IMR-90 (cell line): Measurements from ENCODE around the gene C16orf82. TPM values are rescaled to one million over a fixed set of nuclear protein-coding genes. Genes with fewer than 3 reads are reported as not detected.

Experiments
- ATAC-seq: fragments of 200-7000 bp; cut with Tn5 transposase; 2 replicates; pipeline ENCODE4 v1.9.1; 2020; ENCODE audit warnings: low read depth, mild to moderate bottlenecking, moderate library complexity
- Bru-seq: library from RNA; stranded (reverse); fragments of 400-500 nt; gene quantifications from one replicate; lab custom pipeline; 2021; lab: Mats Ljungman, UMichigan
- BruChase-seq, 2 experiments: library from RNA; stranded (reverse); fragments of 400-500 nt; gene quantifications; one replicate each; lab custom pipeline; 2021; lab: Mats Ljungman, UMichigan
- BruUV-seq: library from RNA; stranded (reverse); fragments of 400-500 nt; replicated peaks from 2 replicates; lab custom pipeline; 2021; lab: Mats Ljungman, UMichigan
- CTCF ChIA-PET: fragments of 300-600 bp; formaldehyde crosslinking; extraction: SDS; loops from one replicate; lab custom pipeline; 2021; ENCODE audit warnings: antibody characterized with exemption; lab: Yijun Ruan, JAX
- POLR2A ChIA-PET: fragments of 300-600 bp; sonication (Branson Sonifier 250); formaldehyde crosslinking; loops from one replicate; lab custom pipeline; 2022; ENCODE audit warnings: antibody characterized with exemption; ENCODE audit not compliant: unreplicated experiment; lab: Charles Lee
- DNase-seq: peaks from one replicate; pipeline ENCODE4 v3.0.0; 2013
- H2AFZ ChIP-seq: replicated peaks from 2 replicates; pipeline ENCODE3; 2013; ENCODE audit warnings: low read length, mild to moderate bottlenecking; ENCODE audit not compliant: poor library complexity
- H2AK5ac ChIP-seq: 2 replicates; pipeline ENCODE4 v1.6.1; 2013; ENCODE audit warnings: low read depth, low read length, inconsistent platforms
- H2AK9ac ChIP-seq: replicated peaks from 2 replicates; pipeline ENCODE3; 2013; ENCODE audit warnings: mild to moderate bottlenecking, low read depth, low read length, moderate library complexity; ENCODE audit not compliant: poor library complexity
- H2BK120ac ChIP-seq: 2 replicates; pipeline ENCODE4 v1.6.1; 2013; ENCODE audit warnings: low read depth, low read length, inconsistent platforms
- H2BK15ac ChIP-seq: 3 replicates; pipeline ENCODE4 v1.6.1; 2013; ENCODE audit warnings: low read depth, low read length, inconsistent platforms
- H2BK20ac ChIP-seq: 2 replicates; pipeline ENCODE4 v1.6.1; 2013; ENCODE audit warnings: low read depth, mild to moderate bottlenecking, inconsistent platforms, low read length, moderate library complexity
- H2BK5ac ChIP-seq: 2 replicates; pipeline ENCODE4 v1.6.1; 2013; ENCODE audit warnings: mild to moderate bottlenecking, low read depth, low read length, inconsistent platforms; ENCODE audit not compliant: poor library complexity, severe bottlenecking
- H3K14ac ChIP-seq: replicated peaks from 2 replicates; pipeline ENCODE4 v1.6.1; 2013; ENCODE audit warnings: low read depth, low read length, inconsistent platforms
- H3K18ac ChIP-seq: 2 replicates; pipeline ENCODE4 v1.6.1; 2013; ENCODE audit warnings: low read depth, low read length, control low read depth
- H3K23ac ChIP-seq: 2 replicates; pipeline ENCODE4 v1.6.1; 2013; ENCODE audit warnings: low read depth, low read length, inconsistent platforms
- H3K27ac ChIP-seq: 2 replicates; pipeline ENCODE4 v1.5.1; 2013; ENCODE audit warnings: mild to moderate bottlenecking, control low read depth, low read length; ENCODE audit not compliant: insufficient read depth
- H3K27me3 ChIP-seq: 2 replicates; pipeline ENCODE4 v1.6.1; 2013; ENCODE audit warnings: low read length; ENCODE audit not compliant: control insufficient read depth, insufficient read depth
- H3K36me3 ChIP-seq: 2 replicates; pipeline ENCODE4 v1.6.1; 2013; ENCODE audit warnings: low read length, mixed read lengths; ENCODE audit not compliant: control insufficient read depth, insufficient read depth
- H3K4ac ChIP-seq: 2 replicates; pipeline ENCODE4 v1.6.1; 2013; ENCODE audit warnings: low read depth, low read length, inconsistent platforms
- H3K4me1 ChIP-seq: 2 replicates; pipeline ENCODE4 v1.6.1; 2013; ENCODE audit warnings: low read length, mixed read lengths; ENCODE audit not compliant: control insufficient read depth, insufficient read depth
- H3K4me2 ChIP-seq: 2 replicates; pipeline ENCODE4 v1.6.1; 2013; ENCODE audit warnings: low read depth, mild to moderate bottlenecking, control low read depth, low read length, moderate library complexity
- H3K4me3 ChIP-seq: 2 replicates; pipeline ENCODE4 v1.5.1; 2013; ENCODE audit warnings: low read depth, mild to moderate bottlenecking, control low read depth, low read length, moderate library complexity; ENCODE audit not compliant: insufficient read depth
- H3K56ac ChIP-seq: 2 replicates; pipeline ENCODE4 v1.6.1; 2013; ENCODE audit warnings: low read length, inconsistent platforms; ENCODE audit not compliant: insufficient read depth; ENCODE audit errors: extremely low read depth
- H3K79me1 ChIP-seq, 2 experiments: 2 replicates each; pipeline ENCODE4 v1.6.1; 2013; ENCODE audit warnings: low read length in 2 of 2, inconsistent platforms in 1 of 2, low read depth in 1 of 2
- H3K9ac ChIP-seq: 2 replicates; pipeline ENCODE4 v1.6.1; 2013; ENCODE audit warnings: low read depth, low read length, control low read depth
- H3K9me1 ChIP-seq: 2 replicates; pipeline ENCODE4 v1.6.1; 2013; ENCODE audit warnings: low read length, inconsistent platforms; ENCODE audit not compliant: insufficient read depth
- H3K9me3 ChIP-seq: 2 replicates; pipeline ENCODE4 v1.6.1; 2013; ENCODE audit warnings: low read length; ENCODE audit not compliant: control insufficient read depth, insufficient read depth
- H4K20me1 ChIP-seq: 2 replicates; pipeline ENCODE4 v1.6.1; 2013; ENCODE audit warnings: low read length, inconsistent platforms; ENCODE audit not compliant: insufficient read depth
- H4K5ac ChIP-seq: 2 replicates; pipeline ENCODE4 v1.6.1; 2013; ENCODE audit warnings: mild to moderate bottlenecking, low read depth, low read length, control low read depth
- H4K8ac ChIP-seq, 2 experiments: 2 replicates each; pipeline ENCODE4 v1.6.1; 2013; ENCODE audit warnings: low read depth in 2 of 2, low read length in 2 of 2, control low read depth in 1 of 2, inconsistent platforms in 1 of 2
- H4K91ac ChIP-seq: 2 replicates; pipeline ENCODE4 v1.6.1; 2013; ENCODE audit warnings: low read depth, low read length, inconsistent platforms; ENCODE audit not compliant: insufficient read depth
- BHLHE40 ChIP-seq: fragments of 150-350 bp; IDR thresholded peaks from 2 replicates; pipeline ENCODE4 v1.6.1; 2016; ENCODE audit warnings: mild to moderate bottlenecking, low read depth, low read length
- CHD1 ChIP-seq: IDR thresholded peaks from 2 replicates; pipeline ENCODE4 v1.6.1; 2012; ENCODE audit warnings: low read depth, low read length, improper control_type of control experiment
- FOS ChIP-seq: fragments of 150-350 bp; IDR thresholded peaks from 2 replicates; pipeline ENCODE4 v1.6.1; 2016; ENCODE audit warnings: low read depth, low read length
- MAFK ChIP-seq: IDR thresholded peaks from 2 replicates; pipeline ENCODE4 v1.6.1; 2012; ENCODE audit warnings: low read depth, low read length, improper control_type of control experiment
- MAZ ChIP-seq: IDR thresholded peaks from 2 replicates; pipeline ENCODE4 v1.6.1; 2012; ENCODE audit warnings: low read depth, mild to moderate bottlenecking, low read length, improper control_type of control experiment, moderate library complexity, borderline replicate concordance
- MXI1 ChIP-seq: IDR thresholded peaks from 2 replicates; pipeline ENCODE4 v1.6.1; 2012; ENCODE audit warnings: low read depth, mild to moderate bottlenecking, low read length, moderate library complexity, borderline replicate concordance
- NFE2L2 ChIP-seq: fragments of 150-350 bp; IDR thresholded peaks from 2 replicates; pipeline ENCODE4 v1.6.1; 2016; ENCODE audit warnings: low read depth, mild to moderate bottlenecking, low read length
- POLR2A ChIP-seq: IDR thresholded peaks from 2 replicates; pipeline ENCODE4 v1.6.1; 2012; ENCODE audit warnings: mild to moderate bottlenecking, low read depth, low read length
- RAD21 ChIP-seq: IDR thresholded peaks from 2 replicates; pipeline ENCODE4 v1.6.1; 2012; ENCODE audit warnings: low read length, improper control_type of control experiment
- RCOR1 ChIP-seq: IDR thresholded peaks from 2 replicates; pipeline ENCODE4 v1.6.1; 2012; ENCODE audit warnings: mild to moderate bottlenecking, low read length, improper control_type of control experiment; ENCODE audit not compliant: insufficient replicate concordance
- RFX5 ChIP-seq: IDR thresholded peaks from 2 replicates; pipeline ENCODE4 v1.8.0; 2012; ENCODE audit warnings: low read depth, mild to moderate bottlenecking, low read length, moderate library complexity
- SMC3 ChIP-seq: fragments of 150-350 bp; IDR thresholded peaks from 2 replicates; pipeline ENCODE4 v1.6.1; 2016; ENCODE audit warnings: low read depth, mild to moderate bottlenecking, antibody characterized with exemption, low read length, moderate library complexity
- WGBS, 2 experiments: methylation state at CpG; one replicate each; pipeline versions ENCODE4 v1.1.5 to v1.1.7; 2013; ENCODE audit warnings: missing lambda C conversion rate in 2 of 2; ENCODE audit not compliant: insufficient read length in 1 of 2; ENCODE audit errors: extremely low coverage in 2 of 2; 5-methylcytosine and 5-hydroxymethylcytosine counted together
- dilution Hi-C: fragments of 300-500 bp; cut with HindIII; formaldehyde crosslinking; loops from one replicate; pipeline ENCODE4 v1.14.3; 2018; ENCODE audit warnings: low sequenced_read_pairs; ENCODE audit not compliant: unreplicated experiment
- in situ Hi-C: fragments of 300-500 bp; cut with MboI; formaldehyde crosslinking; loops from 3 replicates; pipeline ENCODE4 v1.14.3; 2019; ENCODE audit warnings: low sequenced_read_pairs, inconsistent platforms, mixed read lengths
- intact Hi-C: fragments of 100-400 bp; cut with micrococcal nuclease; formaldehyde crosslinking; loops from 2 replicates; pipeline ENCODE4 v1.10.0; 2022
- long read RNA-seq: library from polyadenylated mRNA; unstranded; transcript quantifications from one replicate; pipeline ENCODE4 v2.0.0, GENCODE V29; 2021; ENCODE audit not compliant: unreplicated experiment
- polyA plus RNA-seq, 3 experiments: library from polyadenylated mRNA; depleted of rRNA; stranded (reverse); fragments of >200 nt; gene quantifications; 2 replicates each; pipeline ENCODE4 v1.2.3, GENCODE V29; 2012; ENCODE audit warnings: low replicate concordance in 1 of 3
- total RNA-seq: library from RNA; depleted of rRNA; stranded (reverse); fragments of >200 nt; gene quantifications from 2 replicates; pipeline ENCODE4 v1.2.3, GENCODE V29; 2012; rRNA removed
- TF ChIP-seq, protein P1 (sequence below): fragments of 150-350 bp; IDR thresholded peaks from 2 replicates; pipeline ENCODE4 v1.6.1; 2016; ENCODE audit warnings: low read depth, mild to moderate bottlenecking, low read length, moderate library complexity, borderline replicate concordance

C16orf82 gene
- not detected in 2 replicates for total RNA-seq
- polyA plus RNA-seq (2012; rRNA removed), result not detected in 2 replicates
- not detected in 2 replicates for polyA plus RNA-seq (2012; cell fraction: cytosol; rRNA removed)
- not detected in 2 replicates for polyA plus RNA-seq (2012; cell fraction: nucleus; rRNA removed; ENCODE audit: low replicate concordance)
- not detected for Bru-seq, nascent RNA
- BruChase-seq, experiment 1, labeled RNA remaining after a 6-hour chase, result not detected
- BruChase-seq, experiment 2, labeled RNA remaining after a 2-hour chase, result not detected
- long read RNA-seq, result 0 reads

DNA sequence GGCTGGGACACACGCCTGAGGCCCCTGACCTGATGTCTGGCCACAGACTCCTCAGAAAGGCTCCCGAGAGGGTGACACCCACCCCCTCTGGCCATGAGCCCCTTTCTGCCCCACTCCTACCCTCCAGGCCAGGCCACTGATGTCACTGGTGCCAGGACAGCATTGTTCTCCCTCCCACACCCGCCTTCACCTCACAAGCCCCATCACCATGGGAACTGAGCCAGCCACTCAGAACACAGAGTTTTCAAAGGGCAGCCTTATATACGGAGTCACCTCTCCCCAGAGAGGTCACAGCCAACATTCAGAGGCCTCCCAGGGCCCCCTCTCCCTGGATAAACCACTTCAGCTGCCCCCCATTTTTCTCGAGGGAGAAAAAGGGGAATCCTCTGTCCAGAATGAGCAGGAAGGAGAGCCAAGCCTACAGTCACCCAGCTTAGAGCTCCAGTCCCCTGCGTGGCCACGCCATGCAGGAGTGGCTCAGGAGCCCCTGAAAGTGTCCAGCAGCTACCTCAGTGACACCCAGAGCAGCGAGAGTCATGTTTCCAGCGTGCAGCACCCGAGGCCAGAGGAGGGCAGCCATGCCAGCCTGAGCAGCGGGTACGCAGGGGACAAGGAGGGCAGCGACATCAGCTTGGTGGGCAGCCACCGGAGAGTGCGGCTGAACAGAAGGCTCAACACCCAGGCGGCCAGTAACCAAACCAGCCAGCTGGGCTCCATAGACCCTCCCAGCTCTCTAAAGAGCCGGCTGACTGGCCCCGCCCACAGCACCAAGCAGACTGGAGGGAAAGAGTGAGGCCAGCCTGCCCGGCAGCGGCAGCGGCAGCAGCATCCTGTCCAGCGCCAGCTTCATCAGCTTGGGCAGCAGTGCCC lies at the start of gene C16orf82:
C16orf82 (plus strand) TSS at position 260 of the 870 bp plus-strand sequence.
- no peak for DNase-seq

More for the DNA sequence above, at the start of gene C16orf82:
- Histone ChIP-seq H4K91ac (no peak within 1 kb of the TSS), H2BK20ac (no peak within 1 kb of the TSS), H3K9me3 (0 out of 2 replicates have a peak, but pooled peaks cover 2% of the 10 kb centered on the region), H4K5ac (no peak within 1 kb of the TSS), H3K79me1 (no peaks in the 10 kb centered on the region), H3K9ac (no peak within 1 kb of the TSS), H2AK5ac (no peak within 1 kb of the TSS), H3K9me1 (no peaks in the 10 kb centered on the region), H3K27ac (no peak within 1 kb of the TSS), H2BK15ac (no peak within 1 kb of the TSS), H4K20me1 (no peaks in the 10 kb centered on the region), H3K27me3 (peaks cover 17% of the 10 kb centered on the region; the same call in 1 of the 2 replicates), H2BK5ac (no peak within 1 kb of the TSS), H3K23ac (no peak within 1 kb of the TSS), H3K14ac (no peak within 1 kb of the TSS), H2AK9ac (no peak within 1 kb of the TSS), H3K4me3 (no peak within 1 kb of the TSS), H3K4ac (no peak within 1 kb of the TSS), H3K36me3 (no peaks in the 10 kb centered on the region), H2AFZ (peak within 1 kb of the TSS; percentile 69), H3K56ac (no peak within 1 kb of the TSS), H3K4me1 (no peaks in the 10 kb centered on the region), H3K4me2 (no peak within 1 kb of the TSS), H3K18ac (no peak within 1 kb of the TSS), H4K8ac (no peak within 1 kb of the TSS), H2BK120ac (no peak within 1 kb of the TSS)
- dilution Hi-C loops (no loop called here), intact Hi-C loops (no loop called here), in situ Hi-C loops (no loop called here)
- 23% methylated on average over 15 of the region's 22 CpGs; no CpG with 5 or more reads in 1 of the 2 experiments for WGBS, 2 experiments
- TF ChIP-seq RFX5 (no peak), FOS (no peak), MAZ (no peak), BHLHE40 (no peak), MXI1 (no peak), POLR2A (no peak), RAD21 (no peak), SMC3 (no peak), MAFK (no peak), CHD1 (no peak), RCOR1 (no peak), NFE2L2 (no peak)
- TF ChIP-seq, protein P1, sequence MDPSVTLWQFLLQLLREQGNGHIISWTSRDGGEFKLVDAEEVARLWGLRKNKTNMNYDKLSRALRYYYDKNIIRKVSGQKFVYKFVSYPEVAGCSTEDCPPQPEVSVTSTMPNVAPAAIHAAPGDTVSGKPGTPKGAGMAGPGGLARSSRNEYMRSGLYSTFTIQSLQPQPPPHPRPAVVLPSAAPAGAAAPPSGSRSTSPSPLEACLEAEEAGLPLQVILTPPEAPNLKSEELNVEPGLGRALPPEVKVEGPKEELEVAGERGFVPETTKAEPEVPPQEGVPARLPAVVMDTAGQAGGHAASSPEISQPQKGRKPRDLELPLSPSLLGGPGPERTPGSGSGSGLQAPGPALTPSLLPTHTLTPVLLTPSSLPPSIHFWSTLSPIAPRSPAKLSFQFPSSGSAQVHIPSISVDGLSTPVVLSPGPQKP, result no peak
- peak; percentile 77 for ATAC-seq
- BruUV-seq, result no TSS peak
- ChIA-PET CTCF (no interaction called here), POLR2A (no interaction called here)
